PC-9 (cell line): ENCODE results near the gene PLIN4.
A peak's percentile ranks its signal among the peaks of the same experiment; 100 is the strongest.

Experiments
- EZH2 ChIP-seq: fragments of 200-600 bp; sonication (generic); IDR thresholded peaks from 2 replicates; pipeline ENCODE4 v1.8.0; 2017; ENCODE audit warnings: antibody characterized with exemption, low read depth
- TF ChIP-seq, protein P1 (sequence below): fragments of 200-600 bp; sonication (generic); conservative IDR thresholded peaks from 2 replicates; pipeline ENCODE4 v1.6.1; 2017; ENCODE audit warnings: mixed run types, antibody characterized with exemption, mild to moderate bottlenecking, moderate library complexity

DNA sequence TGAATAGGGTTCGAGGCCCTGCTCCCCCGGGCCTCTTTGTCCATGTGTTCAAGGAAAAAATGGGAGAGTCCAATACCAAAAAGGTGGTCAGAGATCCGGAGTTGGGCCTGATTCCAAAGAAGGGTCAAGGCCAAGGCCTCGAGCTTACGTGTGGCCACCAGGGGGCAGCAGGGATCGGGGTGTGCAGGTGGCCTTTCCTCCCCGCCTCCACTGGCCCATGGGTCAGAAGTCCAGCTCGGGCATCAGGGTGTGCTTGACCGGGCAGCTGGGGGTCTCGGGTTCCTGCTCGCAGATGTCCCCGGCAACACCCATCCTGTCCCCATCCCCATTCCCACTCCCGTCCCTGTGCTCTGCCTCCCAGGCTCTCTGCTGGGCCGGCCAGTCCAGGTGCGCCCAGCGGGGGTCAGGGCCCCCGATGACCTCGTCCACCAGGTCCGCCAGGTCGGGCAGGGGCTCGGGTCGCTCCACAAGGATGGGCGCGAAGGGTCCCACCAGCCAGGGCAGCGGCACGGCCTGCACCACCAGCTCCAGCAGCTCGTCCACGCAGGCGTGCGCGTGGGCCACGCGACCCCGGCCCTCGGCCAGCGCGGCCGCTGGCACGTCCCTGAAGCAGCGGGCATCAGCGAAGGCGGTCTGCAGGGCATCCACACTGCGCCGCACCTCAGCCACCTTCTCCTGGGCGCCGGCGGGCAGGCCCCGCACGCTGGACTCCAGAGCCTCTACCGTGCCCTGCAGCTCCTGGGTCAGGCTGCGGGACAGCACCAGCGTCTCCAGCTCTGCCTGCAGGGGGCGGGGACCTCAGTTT is 5.2 kb upstream of the PLIN4 start:
- TF ChIP-seq, protein P1, sequence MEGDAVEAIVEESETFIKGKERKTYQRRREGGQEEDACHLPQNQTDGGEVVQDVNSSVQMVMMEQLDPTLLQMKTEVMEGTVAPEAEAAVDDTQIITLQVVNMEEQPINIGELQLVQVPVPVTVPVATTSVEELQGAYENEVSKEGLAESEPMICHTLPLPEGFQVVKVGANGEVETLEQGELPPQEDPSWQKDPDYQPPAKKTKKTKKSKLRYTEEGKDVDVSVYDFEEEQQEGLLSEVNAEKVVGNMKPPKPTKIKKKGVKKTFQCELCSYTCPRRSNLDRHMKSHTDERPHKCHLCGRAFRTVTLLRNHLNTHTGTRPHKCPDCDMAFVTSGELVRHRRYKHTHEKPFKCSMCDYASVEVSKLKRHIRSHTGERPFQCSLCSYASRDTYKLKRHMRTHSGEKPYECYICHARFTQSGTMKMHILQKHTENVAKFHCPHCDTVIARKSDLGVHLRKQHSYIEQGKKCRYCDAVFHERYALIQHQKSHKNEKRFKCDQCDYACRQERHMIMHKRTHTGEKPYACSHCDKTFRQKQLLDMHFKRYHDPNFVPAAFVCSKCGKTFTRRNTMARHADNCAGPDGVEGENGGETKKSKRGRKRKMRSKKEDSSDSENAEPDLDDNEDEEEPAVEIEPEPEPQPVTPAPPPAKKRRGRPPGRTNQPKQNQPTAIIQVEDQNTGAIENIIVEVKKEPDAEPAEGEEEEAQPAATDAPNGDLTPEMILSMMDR: peak; percentile 75
- no peak for TF ChIP-seq EZH2
